HepG2 (cell line): ENCODE measurements around the gene ACTR1B. TPM values are rescaled to one million over a fixed set of nuclear protein-coding genes. Genes with fewer than 3 reads are reported as not detected.

Experiments used
- ATAC-seq: fragments of 200-7000 bp; cut with Tn5 transposase; 3 replicates; pipeline ENCODE4 v1.9.1; 2020; ENCODE audit warnings: mild to moderate bottlenecking, moderate library complexity
- BruUV-seq: library from RNA; stranded (reverse); fragments of 400-500 nt; replicated peaks from 2 replicates; lab custom pipeline; 2021; lab: Mats Ljungman, UMichigan
- CTCF ChIA-PET: fragments of 300-600 bp; formaldehyde crosslinking; extraction: SDS; loops from one replicate; lab custom pipeline; 2021; ENCODE audit warnings: low total read pairs, inconsistent platforms, low intra/inter-chr PET ratio; lab: Yijun Ruan, JAX
- POLR2A ChIA-PET: fragments of 350-600 bp; sonication (Branson Sonifier 250); formaldehyde crosslinking; loops from one replicate; lab custom pipeline; 2020; ENCODE audit warnings: antibody characterized with exemption, inconsistent platforms; lab: Yijun Ruan, JAX
- DNase-seq: peaks from one replicate; pipeline ENCODE4 v3.0.0-alpha.2; 2015; ENCODE audit warnings: low spot score
- FAIRE-seq: peaks from 3 replicates; lab custom pipeline; 2011; peaks lifted over from hg19 to GRCh38; lab: Jason Lieb, UNC
- H2AFZ ChIP-seq: one replicate; pipeline ENCODE4 v1.6.1; 2011; ENCODE audit warnings: low read length, inconsistent platforms
- H3K27ac ChIP-seq: fragments of 300-600 bp; 3 replicates; pipeline ENCODE4 v1.8.0; 2011; ENCODE audit warnings: mixed run types, mild to moderate bottlenecking, mixed read lengths, low read length, inconsistent platforms; ENCODE audit not compliant: insufficient read depth; ENCODE audit errors: extremely low read length
- H3K27me3 ChIP-seq, 2 experiments: fragments of 200-600 bp in 1 of 2; 2 replicates in 1 of 2; 3 replicates in 1 of 2; pipeline versions ENCODE4 v1.6.0 to v1.8.0; 2011; ENCODE audit warnings: low read length in 2 of 2, mild to moderate bottlenecking in 2 of 2, moderate library complexity in 2 of 2, inconsistent platforms in 1 of 2; ENCODE audit not compliant: insufficient read depth in 2 of 2, control insufficient read depth in 1 of 2
- H3K36me3 ChIP-seq, 2 experiments: fragments of 200-600 bp in 1 of 2; replicated peaks in 1 of 2; 2 replicates in 1 of 2; 3 replicates in 1 of 2; pipeline versions ENCODE4 v1.5.1 to v1.8.0; 2011; ENCODE audit warnings: low read length in 2 of 2, inconsistent platforms in 1 of 2; ENCODE audit not compliant: insufficient read depth in 2 of 2, control insufficient read depth in 1 of 2
- H3K4me1 ChIP-seq: 2 replicates; pipeline ENCODE4 v1.5.1; 2012; ENCODE audit warnings: low read length, inconsistent platforms; ENCODE audit not compliant: insufficient read depth
- H3K4me2 ChIP-seq: 2 replicates; pipeline ENCODE4 v1.6.0; 2011; ENCODE audit warnings: low read depth, low read length, inconsistent platforms
- H3K4me3 ChIP-seq, 3 experiments: fragments of 200-600 bp in 1 of 3; sonication (generic), shearing (Covaris generic) in 1 of 3; replicated peaks in 1 of 3; 2 replicates each; pipeline ENCODE4 v1.5.1; 2011 to 2016; ENCODE audit warnings: low read length in 3 of 3, inconsistent platforms in 2 of 3, low read depth in 2 of 3, mild to moderate bottlenecking in 2 of 3, control low read depth in 1 of 3, mixed read lengths in 1 of 3; ENCODE audit not compliant: insufficient read depth in 1 of 3
- H3K79me2 ChIP-seq: one replicate; pipeline ENCODE4 v1.6.1; 2011; ENCODE audit warnings: low read length, inconsistent platforms; ENCODE audit not compliant: insufficient read depth
- H3K9ac ChIP-seq: 2 replicates; pipeline ENCODE4 v1.6.0; 2011; ENCODE audit warnings: mild to moderate bottlenecking, low read depth, low read length, inconsistent platforms; ENCODE audit not compliant: insufficient read depth
- H3K9me3 ChIP-seq: 2 replicates; pipeline ENCODE4 v1.5.1; 2012; ENCODE audit warnings: mild to moderate bottlenecking, low read length
- H4K20me1 ChIP-seq: 2 replicates; pipeline ENCODE4 v1.6.0; 2011; ENCODE audit warnings: inconsistent platforms, mild to moderate bottlenecking, low read length, moderate library complexity; ENCODE audit not compliant: insufficient read depth
- ATF4 ChIP-seq, 2 experiments: fragments of 450-650 bp in 1 of 2; sonication (generic) in 1 of 2; formaldehyde crosslinking; IDR thresholded peaks; 2 replicates each; pipeline versions ENCODE4 v1.5.0 to v1.8.0; 2020 to 2022; ENCODE audit warnings: mild to moderate bottlenecking in 1 of 2, missing genetic modification reagents in 1 of 2
- FUBP1 ChIP-seq: sonication (generic); formaldehyde crosslinking; IDR thresholded peaks from 2 replicates; pipeline ENCODE4 v1.5.1; 2020; ENCODE audit warnings: missing genetic modification reagents, mild to moderate bottlenecking, borderline replicate concordance
- GABPB1 ChIP-seq: IDR thresholded peaks from 2 replicates; pipeline ENCODE4 v1.6.1; 2016; ENCODE audit warnings: mild to moderate bottlenecking, missing genetic modification reagents, moderate library complexity, missing compliant biosample characterization
- GATAD2A ChIP-seq: IDR thresholded peaks from 2 replicates; pipeline ENCODE4 v1.6.1; 2016
- KDM2A ChIP-seq: sonication (generic); formaldehyde crosslinking; IDR thresholded peaks from 2 replicates; pipeline ENCODE4 v1.4.0; 2020; ENCODE audit warnings: low read depth, missing genetic modification reagents, borderline replicate concordance
- NKX3-1 ChIP-seq: sonication (generic); formaldehyde crosslinking; IDR thresholded peaks from 2 replicates; pipeline ENCODE4 v1.5.0; 2020; ENCODE audit warnings: missing genetic modification reagents
- PATZ1 ChIP-seq: sonication (generic); formaldehyde crosslinking; IDR thresholded peaks from 2 replicates; pipeline ENCODE4 v1.4.0; 2020; ENCODE audit warnings: missing genetic modification reagents
- PHF21A ChIP-seq: sonication (generic); formaldehyde crosslinking; IDR thresholded peaks from 2 replicates; pipeline ENCODE4 v1.5.0; 2020; ENCODE audit warnings: mild to moderate bottlenecking, missing genetic modification reagents
- RFX5 ChIP-seq: IDR thresholded peaks from 2 replicates; pipeline ENCODE4 v1.6.1; 2011; ENCODE audit warnings: low read depth, low read length, improper control_type of control experiment
- SIN3B ChIP-seq: fragments of 150-350 bp; IDR thresholded peaks from 2 replicates; pipeline ENCODE4 v1.6.1; 2014; ENCODE audit warnings: low read length
- TSC22D2 ChIP-seq: sonication (generic); formaldehyde crosslinking; IDR thresholded peaks from 2 replicates; pipeline ENCODE4 v1.5.1; 2020; ENCODE audit warnings: missing genetic modification reagents, mild to moderate bottlenecking, borderline replicate concordance
- ZBTB7A ChIP-seq: sonication (generic); formaldehyde crosslinking; IDR thresholded peaks from 2 replicates; pipeline ENCODE4 v1.8.0; 2022; ENCODE audit warnings: mild to moderate bottlenecking, missing genetic modification reagents
- ZNF264 ChIP-seq: sonication (generic); formaldehyde crosslinking; IDR thresholded peaks from 2 replicates; pipeline ENCODE4 v1.4.0; 2020; ENCODE audit warnings: missing genetic modification reagents
- ZNF441 ChIP-seq: sonication (generic); formaldehyde crosslinking; IDR thresholded peaks from 2 replicates; pipeline ENCODE4 v1.7.0; 2021; ENCODE audit warnings: missing genetic modification reagents, borderline replicate concordance
- ZNF737 ChIP-seq: sonication (generic); formaldehyde crosslinking; IDR thresholded peaks from 2 replicates; pipeline ENCODE4 v1.5.0; 2020; ENCODE audit warnings: missing genetic modification reagents, mild to moderate bottlenecking, borderline replicate concordance
- ZNF792 ChIP-seq: IDR thresholded peaks from 2 replicates; pipeline ENCODE4 v1.6.1; 2016
- ZNF839 ChIP-seq: sonication (generic); formaldehyde crosslinking; IDR thresholded peaks from 2 replicates; pipeline ENCODE4 v1.4.0; 2020; ENCODE audit warnings: missing genetic modification reagents, mild to moderate bottlenecking, borderline replicate concordance
- WGBS: methylation state at CpG from one replicate; pipeline ENCODE4 v1.1.6; 2017; ENCODE audit warnings: low lambda C conversion rate; 5-methylcytosine and 5-hydroxymethylcytosine counted together
- in situ Hi-C: cut with HindIII; loops from 2 replicates; pipeline ENCODE4 v1.10.0; 2017; ENCODE audit warnings: low pct_unique_long_range_greater_than_20kb; ENCODE audit not compliant: extremely low pct_ligation_motif_present
- intact Hi-C: fragments of 100-400 bp; cut with micrococcal nuclease; formaldehyde crosslinking; loops from one replicate; pipeline ENCODE4 v1.10.0; 2022; ENCODE audit not compliant: unreplicated experiment
- polyA plus RNA-seq, 8 experiments: library from polyadenylated mRNA; depleted of rRNA in 3 of 8; stranded (reverse) in 7 of 8; unstranded in 1 of 8; fragments of >200 nt; fragmentation: Illumina TruSeq in 4 of 8; extraction: Trizol in 4 of 8; gene quantifications; 2 replicates each; pipeline versions ENCODE4 v1.2.1 to v1.2.3, GENCODE V29; 2011 to 2016; ENCODE audit warnings: low read depth in 4 of 8, missing spikeins in 1 of 8, mixed read lengths in 1 of 8; ENCODE audit not compliant: insufficient read depth in 1 of 8
- total RNA-seq, 5 experiments: library from RNA; depleted of rRNA; stranded (reverse); fragments of >200 nt; fragmentation: Illumina TruSeq; extraction: Trizol; gene quantifications; 2 replicates each; pipeline ENCODE4 v1.2.3, GENCODE V29; 2016; ENCODE audit warnings: low read depth in 1 of 5
- TF ChIP-seq, protein P1 (sequence below): sonication (generic); formaldehyde crosslinking; IDR thresholded peaks from 2 replicates; pipeline ENCODE4 v1.8.0; 2022; ENCODE audit warnings: mild to moderate bottlenecking, missing genetic modification reagents, moderate library complexity

ACTR1B gene
- total and polyA plus RNA-seq, 2 of the 13 experiments (the other 11 are each of a cell fraction or from before 2014, with no cell fraction given) = 61.7 to 76.7 TPM

DNA sequence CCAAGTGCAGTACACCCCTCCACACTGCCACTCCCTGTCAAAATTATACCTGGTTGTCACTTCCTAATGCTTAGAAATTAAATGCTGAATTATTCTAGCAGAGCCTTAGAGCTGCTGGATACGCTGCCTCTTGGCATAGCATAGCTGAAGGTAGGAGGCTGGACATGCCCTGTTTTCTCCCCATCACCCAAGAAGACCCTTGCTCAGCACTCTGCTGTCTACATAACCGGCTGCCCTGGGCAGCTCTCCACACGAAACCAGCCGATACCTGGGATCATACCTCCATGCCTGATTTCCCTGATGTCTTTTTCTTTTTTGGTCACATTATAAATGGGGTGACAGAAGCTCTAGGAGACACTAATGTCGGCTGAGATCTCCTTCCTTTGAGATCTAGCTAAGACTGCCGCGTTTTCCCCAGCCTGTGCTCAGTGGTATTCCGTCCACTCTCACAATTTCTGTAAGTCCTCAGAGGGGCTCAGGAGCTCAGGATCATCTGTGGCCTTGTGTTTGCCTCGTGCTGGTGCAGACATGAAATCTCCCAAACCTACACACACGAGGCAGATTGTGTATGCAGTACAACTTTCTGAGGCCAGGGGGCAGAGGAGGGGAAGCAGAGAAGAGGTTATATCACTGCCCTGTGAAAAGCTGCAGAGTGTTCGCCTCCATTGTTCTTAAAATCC lies 36.1 kb upstream of the ACTR1B start (continued):
- TF ChIP-seq, protein P1, sequence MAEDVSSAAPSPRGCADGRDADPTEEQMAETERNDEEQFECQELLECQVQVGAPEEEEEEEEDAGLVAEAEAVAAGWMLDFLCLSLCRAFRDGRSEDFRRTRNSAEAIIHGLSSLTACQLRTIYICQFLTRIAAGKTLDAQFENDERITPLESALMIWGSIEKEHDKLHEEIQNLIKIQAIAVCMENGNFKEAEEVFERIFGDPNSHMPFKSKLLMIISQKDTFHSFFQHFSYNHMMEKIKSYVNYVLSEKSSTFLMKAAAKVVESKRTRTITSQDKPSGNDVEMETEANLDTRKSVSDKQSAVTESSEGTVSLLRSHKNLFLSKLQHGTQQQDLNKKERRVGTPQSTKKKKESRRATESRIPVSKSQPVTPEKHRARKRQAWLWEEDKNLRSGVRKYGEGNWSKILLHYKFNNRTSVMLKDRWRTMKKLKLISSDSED (CRISPR knock-in tag) = no peak
- TF ChIP-seq ZBTB7A = no peak
- TF ChIP-seq RFX5 = 0 out of 2 replicates have a peak, but pooled peaks have one; percentile 20
- TF ChIP-seq KDM2A (CRISPR knock-in tag) = 0 out of 2 replicates have a peak, but pooled peaks have one; percentile 28

GRCh38 chr2:97698530-97698929 lies 34.7 kb upstream of the ACTR1B start:
- H3K36me3 ChIP-seq = no peaks in the 10 kb centered on the region
- intact Hi-C loops = no loop called here
- peaks cover 13% of the 10 kb centered on the region; the same call in 1 of the 2 replicates for H3K4me1 ChIP-seq
- H3K9ac ChIP-seq = no peak overlapping the region
- no peak for FAIRE-seq
- H3K9me3 ChIP-seq = no peaks in the 10 kb centered on the region
- ChIA-PET CTCF (interaction anchor here (6.4 kb wide), 1 partner anchor 107 kb away, joined by 267 read pairs; no protein-coding TSS in a partner anchor), POLR2A (interaction anchor here (1.9 to 3.3 kb wide), 2 partner anchors 34 to 108 kb away, joined by 6 to 13 read pairs; partner anchors contain the start of gene ACTR1B)
- WGBS = 38% methylated on average over 4 of the region's 4 CpGs
- no peak for ATAC-seq
- in situ Hi-C loops = no loop called here
- H3K4me3 ChIP-seq = no peak overlapping the region
- no TSS peak for BruUV-seq
- H3K27ac ChIP-seq = no peak overlapping the region
- H3K4me2 ChIP-seq = no peak overlapping the region
- H4K20me1 ChIP-seq = no peaks in the 10 kb centered on the region
- H3K79me2 ChIP-seq = no peaks in the 10 kb centered on the region
- H2AFZ ChIP-seq = no peak overlapping the region
- H3K27me3 ChIP-seq = no peaks in the 10 kb centered on the region
- no peak for DNase-seq
- TF ChIP-seq ATF4 (CRISPR knock-in tag; IDR thresholded peaks at IDR 0.05) (no peak), FUBP1 (CRISPR knock-in tag) (no peak), ZNF792 (no peak), ZNF737 (CRISPR knock-in tag) (no peak), TSC22D2 (CRISPR knock-in tag) (no peak), ZNF839 (no peak), ZNF264 (no peak), GATAD2A (no peak), SIN3B (no peak), PATZ1 (CRISPR knock-in tag) (no peak), NKX3-1 (CRISPR knock-in tag) (no peak), GABPB1 (CRISPR knock-in tag) (no peak), PHF21A (CRISPR knock-in tag) (no peak), ZNF441 (no peak)
